MCF 10A (cell line): Measurements from ENCODE around the gene SPARCL1. TPM values are rescaled to one million over a fixed set of nuclear protein-coding genes. Genes with fewer than 3 reads are reported as not detected.
A peak's percentile ranks its signal among the peaks of the same experiment; 100 is the strongest.

ENCODE experiments used
- BruUV-seq: library from RNA; stranded (reverse); fragments of 400-500 nt; replicated peaks from 2 replicates; lab custom pipeline; 2021; lab: Mats Ljungman, UMichigan
- CTCF ChIA-PET: fragments of 300-600 bp; sonication (Branson Sonifier 250); formaldehyde crosslinking; extraction: SDS; loops from one replicate; lab custom pipeline; 2021; ENCODE audit warnings: antibody characterized with exemption, inconsistent platforms; lab: Yijun Ruan, JAX
- POLR2A ChIA-PET: fragments of 300-600, 350-650 bp; sonication (Branson Sonifier 250); formaldehyde crosslinking; extraction: SDS; loops from one replicate; lab custom pipeline; 2020; ENCODE audit warnings: antibody characterized with exemption, inconsistent platforms; lab: Yijun Ruan, JAX
- DNase-seq: peaks from one replicate; pipeline ENCODE4 v3.0.0-alpha.2; 2018; ENCODE audit not compliant: unreplicated experiment
- H3K27ac Mint-ChIP-seq: one replicate; pipeline ENCODE4 v1.8.0; 2022; ENCODE audit warnings: mild to moderate bottlenecking, low read depth, mixed read lengths; ENCODE audit not compliant: unreplicated experiment
- H3K27me3 Mint-ChIP-seq: one replicate; pipeline ENCODE4 v1.8.0; 2022; ENCODE audit warnings: mixed read lengths; ENCODE audit not compliant: insufficient read depth, unreplicated experiment
- H3K36me3 Mint-ChIP-seq: one replicate; pipeline ENCODE4 v1.8.0; 2022; ENCODE audit warnings: mild to moderate bottlenecking, moderate library complexity, mixed read lengths; ENCODE audit not compliant: insufficient read depth, unreplicated experiment
- H3K4me1 Mint-ChIP-seq: one replicate; pipeline ENCODE4 v1.8.0; 2022; ENCODE audit warnings: mixed read lengths; ENCODE audit not compliant: insufficient read depth, unreplicated experiment
- H3K4me3 Mint-ChIP-seq: one replicate; pipeline ENCODE4 v1.8.0; 2022; ENCODE audit warnings: mild to moderate bottlenecking, moderate library complexity, mixed read lengths; ENCODE audit not compliant: unreplicated experiment
- H3K9me3 Mint-ChIP-seq: one replicate; pipeline ENCODE4 v1.8.0; 2022; ENCODE audit warnings: mixed read lengths; ENCODE audit not compliant: unreplicated experiment
- intact Hi-C: fragments of 100-400 bp; cut with micrococcal nuclease; formaldehyde crosslinking; loops from 2 replicates; pipeline ENCODE4 v1.14.1; 2022
- total RNA-seq: library from RNA; stranded (reverse); gene quantifications from 2 replicates; pipeline ENCODE4 v1.2.3, GENCODE V29; 2022
- TF ChIP-seq, protein P1 (sequence below): fragments of 200-600 bp; IDR thresholded peaks from one replicate; pipeline ENCODE4 v1.8.0; 2022; ENCODE audit warnings: antibody characterized with exemption, mild to moderate bottlenecking; ENCODE audit not compliant: unreplicated experiment

The SPARCL1 gene
- total RNA-seq, 1 experiment from 2014 or later = not detected

DNA sequence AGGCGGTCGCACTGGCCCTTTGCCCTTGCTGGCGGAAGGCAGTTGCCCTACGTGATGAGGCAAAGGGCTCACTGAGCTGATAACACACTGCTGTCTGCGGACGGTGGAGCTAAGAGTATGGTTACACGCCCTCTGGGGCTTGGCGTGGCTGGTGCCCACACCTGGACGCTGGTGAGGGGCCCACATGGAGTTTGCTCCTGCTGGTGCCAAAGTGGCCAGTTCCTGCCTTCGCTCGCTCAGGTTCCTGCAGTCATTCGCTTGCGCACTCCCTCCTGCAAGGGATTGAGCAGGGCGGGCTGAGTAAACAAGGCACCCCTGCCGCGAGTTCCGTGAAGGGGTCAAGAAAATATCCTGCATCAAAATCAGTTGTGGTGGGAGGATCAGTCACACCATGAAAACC, 18.4 kb downstream of the SPARCL1 start:
- H3K36me3 Mint-ChIP-seq = no peaks in the 10 kb centered on the region
- ChIA-PET CTCF (interaction anchor here (0.7 kb wide), 1 partner anchor 19 kb away, joined by 4 read pairs; the partner anchor contains the start of gene SPARCL1), POLR2A (no interaction called here)
- BruUV-seq = no TSS peak
- no peaks in the 10 kb centered on the region for H3K27me3 Mint-ChIP-seq
- H3K4me1 Mint-ChIP-seq = peaks cover 4% of the 10 kb centered on the region
- H3K9me3 Mint-ChIP-seq = no peaks in the 10 kb centered on the region
- no peak overlapping the region for H3K4me3 Mint-ChIP-seq
- no peak overlapping the region for H3K27ac Mint-ChIP-seq
- no peak for DNase-seq
- intact Hi-C loops = no loop called here
- TF ChIP-seq, protein P1, sequence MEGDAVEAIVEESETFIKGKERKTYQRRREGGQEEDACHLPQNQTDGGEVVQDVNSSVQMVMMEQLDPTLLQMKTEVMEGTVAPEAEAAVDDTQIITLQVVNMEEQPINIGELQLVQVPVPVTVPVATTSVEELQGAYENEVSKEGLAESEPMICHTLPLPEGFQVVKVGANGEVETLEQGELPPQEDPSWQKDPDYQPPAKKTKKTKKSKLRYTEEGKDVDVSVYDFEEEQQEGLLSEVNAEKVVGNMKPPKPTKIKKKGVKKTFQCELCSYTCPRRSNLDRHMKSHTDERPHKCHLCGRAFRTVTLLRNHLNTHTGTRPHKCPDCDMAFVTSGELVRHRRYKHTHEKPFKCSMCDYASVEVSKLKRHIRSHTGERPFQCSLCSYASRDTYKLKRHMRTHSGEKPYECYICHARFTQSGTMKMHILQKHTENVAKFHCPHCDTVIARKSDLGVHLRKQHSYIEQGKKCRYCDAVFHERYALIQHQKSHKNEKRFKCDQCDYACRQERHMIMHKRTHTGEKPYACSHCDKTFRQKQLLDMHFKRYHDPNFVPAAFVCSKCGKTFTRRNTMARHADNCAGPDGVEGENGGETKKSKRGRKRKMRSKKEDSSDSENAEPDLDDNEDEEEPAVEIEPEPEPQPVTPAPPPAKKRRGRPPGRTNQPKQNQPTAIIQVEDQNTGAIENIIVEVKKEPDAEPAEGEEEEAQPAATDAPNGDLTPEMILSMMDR = no peak

DNA sequence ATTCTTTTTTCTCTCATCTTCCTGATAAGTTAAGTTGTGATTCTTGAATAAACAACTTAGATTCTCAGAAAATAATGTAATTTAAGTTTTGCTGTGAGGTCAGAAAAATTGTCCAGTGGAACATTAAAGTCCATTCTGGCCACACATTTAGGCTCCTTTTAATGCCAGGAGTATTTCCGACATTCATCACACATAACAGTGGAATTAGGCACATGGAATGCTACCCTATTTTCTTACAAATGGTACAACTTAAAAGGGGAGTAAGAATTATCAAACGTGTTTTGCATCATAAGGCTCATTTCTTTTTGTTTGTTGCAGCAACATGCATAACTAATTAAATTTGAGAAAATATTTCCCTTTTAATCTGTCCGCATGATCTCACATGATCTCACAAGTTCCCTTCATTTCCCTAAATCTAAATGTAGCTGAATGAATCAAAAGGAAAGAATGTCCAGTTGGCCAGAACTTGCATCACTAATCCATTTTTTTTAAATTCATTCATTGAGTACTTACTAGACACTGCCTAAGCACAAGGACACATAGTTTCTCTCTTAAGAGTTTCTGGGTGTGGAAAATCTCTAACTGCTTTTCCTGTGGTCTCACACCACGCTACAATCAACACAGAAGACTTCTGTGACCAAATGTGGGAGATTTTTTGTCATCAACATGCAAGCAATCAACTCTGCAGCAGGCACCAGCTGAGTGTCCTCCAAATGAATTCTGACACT, 22.0 kb downstream of the SPARCL1 start:
- no peak overlapping the region for H3K4me3 Mint-ChIP-seq
- no peak overlapping the region for H3K27ac Mint-ChIP-seq
- TF ChIP-seq, protein P1 = no peak
- ChIA-PET POLR2A (no interaction called here), CTCF (no interaction called here)
- DNase-seq = no peak
- H3K4me1 Mint-ChIP-seq = peaks cover 17% of the 10 kb centered on the region
- no TSS peak for BruUV-seq
- no peaks in the 10 kb centered on the region for H3K36me3 Mint-ChIP-seq
- intact Hi-C loops = no loop called here
- H3K27me3 Mint-ChIP-seq = no peaks in the 10 kb centered on the region
- no peaks in the 10 kb centered on the region for H3K9me3 Mint-ChIP-seq

DNA sequence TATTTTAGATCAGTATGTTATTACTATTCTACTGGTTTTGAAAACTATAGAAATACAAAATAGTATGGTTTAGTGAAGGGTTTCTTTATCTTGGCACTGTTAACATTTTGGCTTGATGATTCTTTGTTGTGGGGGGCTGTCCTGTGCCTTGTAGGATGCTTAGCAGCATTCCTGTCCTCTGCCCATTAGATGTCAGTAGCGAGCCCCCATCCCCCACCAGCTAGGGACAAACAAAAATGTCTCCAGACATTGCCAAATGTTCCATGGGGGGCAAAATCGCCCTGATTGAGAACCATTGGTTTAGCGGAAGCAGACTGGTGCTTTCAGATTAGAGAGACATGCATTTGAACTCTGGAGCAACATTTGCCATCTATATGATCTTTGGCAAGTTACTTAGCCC, 23.3 kb downstream of the SPARCL1 start:
- peaks cover 17% of the 10 kb centered on the region for H3K4me1 Mint-ChIP-seq
- ChIA-PET POLR2A (interaction anchor here (0.6 kb wide), 1 partner anchor 243 kb away, joined by 4 read pairs; no protein-coding TSS in a partner anchor), CTCF (interaction anchor here (0.7 to 0.9 kb wide), 3 partner anchors 28 to 1019 kb away, joined by 3 read pairs; no protein-coding TSS in a partner anchor)
- TF ChIP-seq, protein P1 = no peak
- no peaks in the 10 kb centered on the region for H3K9me3 Mint-ChIP-seq
- H3K27me3 Mint-ChIP-seq = no peaks in the 10 kb centered on the region
- H3K36me3 Mint-ChIP-seq = no peaks in the 10 kb centered on the region
- no TSS peak for BruUV-seq
- intact Hi-C loops = no loop called here
- no peak overlapping the region for H3K4me3 Mint-ChIP-seq
- no peak overlapping the region for H3K27ac Mint-ChIP-seq
- no peak for DNase-seq

DNA sequence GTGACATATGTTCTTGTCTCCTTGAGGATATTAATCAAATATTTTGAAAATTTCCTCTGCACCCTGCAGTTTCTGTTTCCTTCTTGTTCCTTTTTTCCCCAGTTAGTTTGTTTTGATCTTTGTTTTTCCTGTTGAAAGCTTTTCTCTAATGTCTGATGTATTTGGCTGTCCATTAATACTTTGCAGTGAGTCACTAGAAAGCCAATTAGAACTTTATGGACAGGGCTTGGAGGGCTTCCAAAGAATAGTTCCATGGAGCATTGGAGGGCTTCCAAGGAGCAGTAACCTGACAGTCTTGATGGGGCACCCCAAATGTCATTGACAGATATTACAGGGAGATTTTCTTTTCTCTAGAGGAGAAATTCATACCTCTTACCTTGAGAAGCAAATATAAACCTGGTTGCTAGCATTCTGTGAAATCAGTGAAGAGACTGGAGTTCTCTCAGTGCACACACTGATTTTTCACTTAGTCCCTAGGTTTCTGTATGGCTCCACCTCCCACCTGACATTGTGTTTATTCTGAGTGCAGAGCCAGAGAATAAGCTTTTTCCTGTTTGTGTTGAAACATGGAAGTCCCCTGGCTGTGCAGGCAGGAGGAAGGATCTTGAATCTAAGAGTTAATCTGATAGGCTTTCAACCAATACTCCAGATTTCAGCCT, 26.5 kb downstream of the SPARCL1 start:
- CTCF ChIA-PET = interaction anchor here (0.7 kb wide), 1 partner anchor 127 kb away, joined by 4 read pairs; no protein-coding TSS in a partner anchor
- Mint-ChIP-seq H3K9me3 (no peaks in the 10 kb centered on the region), H3K36me3 (no peaks in the 10 kb centered on the region), H3K4me1 (peaks cover 17% of the 10 kb centered on the region), H3K27me3 (no peaks in the 10 kb centered on the region), H3K4me3 (no peak overlapping the region), H3K27ac (peak overlapping the region; percentile 2)
- no TSS peak for BruUV-seq
- intact Hi-C loops = no loop called here
- POLR2A ChIA-PET = interaction anchor here (0.9 kb wide), 1 partner anchor 341 kb away, joined by 3 read pairs; no protein-coding TSS in a partner anchor
- peak; percentile 54 for DNase-seq
- TF ChIP-seq, protein P1 = no peak
